ENCODE measurements around the gene LRRC2.
A peak's percentile ranks its signal among the peaks of the same experiment; 100 is the strongest.
"Not testable (repeated sequence)": the region's sequence is repeated elsewhere in the genome, so short reads cannot be mapped to it uniquely, and the experiment has no call there.

Gene LRRC2

DNA sequence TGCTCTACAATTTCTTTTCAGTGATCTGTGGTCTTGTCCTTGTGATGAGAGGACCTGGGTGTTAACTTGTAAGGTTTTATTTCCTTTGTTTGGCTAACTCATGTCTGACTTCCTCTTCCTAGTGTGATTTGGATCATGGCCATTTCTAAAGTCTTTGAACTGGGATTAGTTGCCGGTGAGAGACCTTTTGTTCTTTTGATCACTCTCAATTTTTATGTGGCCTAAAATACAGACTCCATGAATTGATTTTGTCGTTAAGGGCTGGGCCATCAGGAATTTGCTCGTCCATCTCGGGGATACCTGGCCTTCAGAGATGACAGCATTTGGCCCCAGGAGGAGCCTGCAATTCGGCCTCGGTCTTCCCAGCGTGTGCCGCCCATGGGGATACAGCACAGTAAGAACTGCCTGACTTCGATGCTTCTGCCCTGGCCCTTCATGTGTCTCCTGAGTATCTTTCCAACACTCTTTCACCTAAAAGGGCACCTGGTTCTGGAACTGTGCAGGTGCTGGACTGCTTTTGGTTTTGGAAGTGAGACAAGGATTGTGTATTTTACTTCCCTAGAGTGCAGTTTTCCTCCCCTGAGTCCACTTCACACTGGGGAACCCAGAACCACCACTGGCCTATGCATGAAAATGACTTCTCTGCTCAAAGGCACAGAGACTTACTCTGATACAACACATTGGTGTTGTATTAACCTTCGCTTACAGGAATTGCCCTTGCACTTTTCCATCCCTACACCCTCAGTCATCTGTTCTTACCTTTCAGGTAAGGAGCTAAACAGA is 13.1 kb upstream of the LRRC2 start:
- Histone ChIP-seq H3K9ac (ENCODE audit: low read depth, low read length) (no peak overlapping the region), H3K27me3 (ENCODE audit: control insufficient read depth, insufficient read depth, low read length) (peaks cover 23% of the 10 kb centered on the region), H3K4me3 (ENCODE audit: low read length) (no peak overlapping the region), H3K36me3 (ENCODE audit: insufficient read depth, low read length) (no peaks in the 10 kb centered on the region), H3K4me1 (ENCODE audit: control insufficient read depth, insufficient read depth, low read length) (no peaks in the 10 kb centered on the region), H3K9me3 (replicated peaks; ENCODE audit: low read length) (no peaks in the 10 kb centered on the region), H3K4me2 (ENCODE audit: low read length) (no peak overlapping the region)

DNA sequence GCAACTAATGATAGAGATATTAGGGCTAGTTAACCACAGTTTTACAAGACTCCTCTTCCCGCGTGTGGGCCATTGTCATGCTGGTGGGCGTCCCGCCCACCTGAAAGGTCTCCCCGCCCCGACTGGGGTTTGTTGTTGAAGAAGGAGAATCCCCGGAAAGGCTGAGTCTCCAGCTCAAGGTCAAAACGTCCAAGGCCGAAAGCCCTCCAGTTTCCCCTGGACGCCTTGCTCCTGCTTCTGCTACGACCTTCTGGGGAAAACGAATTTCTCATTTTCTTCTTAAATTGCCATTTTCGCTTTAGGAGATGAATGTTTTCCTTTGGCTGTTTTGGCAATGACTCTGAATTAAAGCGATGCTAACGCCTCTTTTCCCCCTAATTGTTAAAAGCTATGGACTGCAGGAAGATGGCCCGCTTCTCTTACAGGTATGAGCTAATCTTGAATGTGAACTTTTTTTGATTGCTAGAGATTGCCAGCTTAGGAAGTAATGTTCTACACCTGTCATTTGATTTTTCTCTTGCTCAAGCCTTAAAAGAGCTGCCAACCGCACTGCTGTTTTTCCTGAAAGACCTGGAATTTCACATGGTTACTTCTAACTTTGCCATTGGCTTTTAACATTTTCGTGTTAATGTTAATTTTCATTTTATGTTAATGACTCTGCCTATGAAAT is 11.6 kb upstream of the LRRC2 start:
- not testable (repeated sequence) for H3K9ac ChIP-seq (ENCODE audit: low read depth, low read length); H3K4me3 ChIP-seq (ENCODE audit: low read length); H3K4me2 ChIP-seq (ENCODE audit: low read length); H3K4me1 ChIP-seq (ENCODE audit: control insufficient read depth, insufficient read depth, low read length); H3K36me3 ChIP-seq (ENCODE audit: insufficient read depth, low read length); H3K9me3 ChIP-seq (replicated peaks; ENCODE audit: low read length)
- peaks cover 17% of the 10 kb centered on the region for H3K27me3 ChIP-seq (ENCODE audit: control insufficient read depth, insufficient read depth, low read length)

DNA sequence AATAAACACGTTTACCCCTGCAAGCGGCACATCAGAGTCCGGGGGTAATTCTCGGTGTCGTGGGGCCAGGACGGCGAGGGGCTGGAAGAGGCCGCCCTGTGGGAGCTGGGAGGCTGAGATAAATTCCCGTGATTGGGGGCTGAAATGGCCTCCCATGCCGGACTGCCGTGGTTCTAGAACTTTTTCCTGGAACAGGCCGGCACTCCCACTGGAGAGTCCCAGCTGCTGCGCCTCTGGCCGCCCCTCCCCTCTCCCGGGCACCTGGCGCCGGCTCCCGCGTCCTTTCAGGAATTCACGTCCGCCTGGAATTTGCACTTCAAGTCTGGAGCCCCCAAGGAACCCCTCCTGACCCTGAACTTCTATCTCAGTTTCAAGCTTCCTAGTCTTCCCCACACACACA is 10.8 kb upstream of the LRRC2 start:
- Histone ChIP-seq H3K9ac (ENCODE audit: low read depth, low read length) (no peak overlapping the region), H3K4me2 (ENCODE audit: low read length) (peak overlapping the region; percentile 9), H3K27me3 (ENCODE audit: control insufficient read depth, insufficient read depth, low read length) (peaks cover 17% of the 10 kb centered on the region), H3K4me1 (ENCODE audit: control insufficient read depth, insufficient read depth, low read length) (no peaks in the 10 kb centered on the region), H3K4me3 (ENCODE audit: low read length) (no peak overlapping the region), H3K36me3 (ENCODE audit: insufficient read depth, low read length) (no peaks in the 10 kb centered on the region), H3K9me3 (replicated peaks; ENCODE audit: low read length) (no peaks in the 10 kb centered on the region)

DNA sequence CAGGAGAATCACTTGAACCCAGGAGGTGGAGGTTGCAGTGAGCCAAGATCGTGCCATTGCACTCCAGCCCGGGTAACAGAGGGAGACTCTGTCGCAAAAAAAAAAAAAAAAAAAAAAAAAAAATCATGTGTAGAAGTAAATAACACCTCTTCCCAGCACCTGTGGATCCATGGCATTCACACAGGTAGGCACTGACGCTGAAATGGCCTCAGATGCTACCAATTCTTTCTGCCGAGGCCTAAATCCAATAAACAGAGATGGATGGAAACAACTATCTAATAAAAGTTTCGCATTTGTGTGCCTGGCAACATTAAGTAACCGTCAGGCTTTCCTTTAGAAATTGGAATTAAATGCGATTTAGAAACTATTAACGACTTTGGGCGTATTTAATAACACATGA is 10.3 kb upstream of the LRRC2 start:
- Histone ChIP-seq H3K9ac (ENCODE audit: low read depth, low read length) (no peak overlapping the region), H3K4me2 (ENCODE audit: low read length) (no peak overlapping the region), H3K27me3 (ENCODE audit: control insufficient read depth, insufficient read depth, low read length) (peaks cover 17% of the 10 kb centered on the region), H3K36me3 (ENCODE audit: insufficient read depth, low read length) (no peaks in the 10 kb centered on the region), H3K9me3 (replicated peaks; ENCODE audit: low read length) (no peaks in the 10 kb centered on the region), H3K4me3 (ENCODE audit: low read length) (no peak overlapping the region), H3K4me1 (ENCODE audit: control insufficient read depth, insufficient read depth, low read length) (no peaks in the 10 kb centered on the region)

DNA sequence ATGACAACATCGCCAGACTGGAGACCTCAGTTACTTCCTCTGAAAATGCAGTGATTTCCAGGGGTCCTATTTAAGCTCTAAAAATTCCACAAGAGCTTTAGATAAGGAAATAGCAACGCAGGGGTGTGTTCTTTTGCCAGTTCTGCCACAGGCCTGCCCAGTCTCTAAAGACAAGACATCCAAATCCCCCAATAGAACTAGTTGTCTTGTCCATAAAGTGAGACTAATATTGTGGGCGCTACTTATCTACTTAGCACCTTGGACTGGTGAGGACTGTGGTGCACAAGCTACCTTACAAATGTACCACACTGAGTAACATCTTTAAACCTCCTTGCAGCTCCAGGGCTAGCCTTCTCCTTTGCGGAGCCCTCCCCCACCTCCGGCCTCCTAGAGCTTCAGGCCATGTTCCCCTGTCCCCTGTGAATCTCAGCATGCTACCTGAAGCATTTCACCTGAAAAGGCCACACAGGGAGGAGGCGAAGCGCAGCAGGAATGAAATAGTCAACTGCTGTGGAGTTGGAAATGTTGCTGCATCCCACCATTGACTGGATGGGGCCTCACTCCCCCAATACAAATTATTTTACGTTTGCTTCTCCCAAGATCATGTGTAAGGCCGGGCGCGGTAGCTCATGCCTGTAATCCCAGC is 9.6 kb upstream of the LRRC2 start:
- H3K4me1 ChIP-seq (ENCODE audit: control insufficient read depth, insufficient read depth, low read length): no peaks in the 10 kb centered on the region
- no peaks in the 10 kb centered on the region for H3K9me3 ChIP-seq (replicated peaks; ENCODE audit: low read length)
- H3K27me3 ChIP-seq (ENCODE audit: control insufficient read depth, insufficient read depth, low read length): peaks cover 13% of the 10 kb centered on the region
- no peaks in the 10 kb centered on the region for H3K36me3 ChIP-seq (ENCODE audit: insufficient read depth, low read length)
- no peak overlapping the region for H3K4me3 ChIP-seq (ENCODE audit: low read length)
- no peak overlapping the region for H3K4me2 ChIP-seq (ENCODE audit: low read length)
- no peak overlapping the region for H3K9ac ChIP-seq (ENCODE audit: low read depth, low read length)

DNA sequence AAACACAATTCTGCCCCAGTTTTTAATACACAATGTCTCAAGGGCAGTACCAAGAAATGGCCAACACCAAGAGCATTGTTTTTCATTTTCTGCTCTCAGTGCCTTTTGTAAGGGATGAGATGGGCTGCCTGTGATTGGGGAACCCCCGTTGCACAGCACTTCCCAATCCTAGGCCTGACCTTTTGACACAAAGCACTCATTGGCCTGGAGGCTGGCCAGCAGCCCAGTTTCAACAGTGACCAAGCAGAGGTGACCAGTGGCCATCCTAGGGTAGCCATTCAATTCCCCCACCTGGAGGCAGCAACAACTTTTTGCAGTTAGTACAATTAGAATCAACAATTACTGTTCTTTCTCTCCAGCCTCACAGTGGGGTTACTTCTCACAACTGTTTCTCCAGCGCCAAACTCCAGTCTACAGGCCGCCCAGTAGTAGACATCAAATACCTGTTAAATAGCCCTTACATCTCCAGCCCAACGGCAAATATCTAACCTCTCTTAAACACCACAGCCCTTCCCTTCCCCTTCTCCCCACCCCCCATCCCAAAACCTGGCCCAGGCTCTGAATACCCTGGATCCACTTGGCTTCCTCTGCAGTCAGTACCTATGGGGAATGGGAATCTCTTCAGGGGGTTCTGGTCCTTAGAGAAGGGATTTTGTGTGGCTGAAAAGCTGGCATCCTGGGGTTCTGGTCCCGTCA is 8.9 kb upstream of the LRRC2 start:
- Histone ChIP-seq H3K4me2 (ENCODE audit: low read length) (no peak overlapping the region), H3K4me3 (ENCODE audit: low read length) (no peak overlapping the region), H3K27me3 (ENCODE audit: control insufficient read depth, insufficient read depth, low read length) (peaks cover 8% of the 10 kb centered on the region), H3K4me1 (ENCODE audit: control insufficient read depth, insufficient read depth, low read length) (no peaks in the 10 kb centered on the region), H3K36me3 (ENCODE audit: insufficient read depth, low read length) (no peaks in the 10 kb centered on the region), H3K9ac (ENCODE audit: low read depth, low read length) (no peak overlapping the region), H3K9me3 (replicated peaks; ENCODE audit: low read length) (no peaks in the 10 kb centered on the region)

DNA sequence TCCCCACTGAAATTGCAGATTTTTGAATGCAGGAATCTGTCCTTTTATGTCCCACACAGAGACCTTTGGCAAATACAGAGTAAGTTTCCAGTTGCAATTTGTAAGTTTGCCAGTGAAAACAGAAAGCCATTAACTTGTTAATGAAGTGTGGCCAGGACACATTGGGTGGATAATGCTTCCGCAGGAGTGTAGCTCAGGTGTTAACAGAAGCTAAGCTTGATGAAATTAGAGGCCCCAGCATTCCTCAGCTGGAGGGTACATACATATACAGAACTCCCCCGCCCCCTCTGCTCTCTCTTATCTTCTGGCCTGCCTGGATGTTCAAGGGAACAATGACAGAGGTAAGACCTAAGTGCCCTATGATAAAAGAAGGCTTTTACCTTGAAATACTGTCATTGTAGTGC is 8.1 kb upstream of the LRRC2 start:
- no peak overlapping the region for H3K9ac ChIP-seq (ENCODE audit: low read depth, low read length)
- no peaks in the 10 kb centered on the region for H3K9me3 ChIP-seq (replicated peaks; ENCODE audit: low read length)
- no peaks in the 10 kb centered on the region for H3K27me3 ChIP-seq (ENCODE audit: control insufficient read depth, insufficient read depth, low read length)
- no peak overlapping the region for H3K4me3 ChIP-seq (ENCODE audit: low read length)
- no peaks in the 10 kb centered on the region for H3K4me1 ChIP-seq (ENCODE audit: control insufficient read depth, insufficient read depth, low read length)
- H3K36me3 ChIP-seq (ENCODE audit: insufficient read depth, low read length): no peaks in the 10 kb centered on the region
- H3K4me2 ChIP-seq (ENCODE audit: low read length): no peak overlapping the region

DNA sequence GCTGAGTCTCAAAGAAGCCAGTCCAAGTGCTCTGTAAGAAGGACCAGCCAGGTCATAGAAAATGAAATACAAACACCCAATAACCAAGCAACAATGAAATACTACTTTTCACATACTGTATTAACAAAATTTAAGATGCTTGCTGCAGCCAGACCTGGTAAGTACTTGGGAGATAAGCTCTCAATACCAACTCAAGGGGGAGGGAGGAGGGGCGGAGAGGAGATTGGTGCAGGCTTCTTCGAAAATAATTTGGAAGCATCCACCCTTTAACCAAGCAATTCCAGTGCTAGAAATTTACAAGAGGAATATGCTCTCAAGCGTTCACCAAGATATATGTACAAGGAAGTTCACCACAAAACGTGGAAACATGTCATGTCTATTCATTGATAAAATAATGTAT is 7.6 kb upstream of the LRRC2 start:
- Histone ChIP-seq H3K4me2 (ENCODE audit: low read length) (no peak overlapping the region), H3K4me1 (ENCODE audit: control insufficient read depth, insufficient read depth, low read length) (no peaks in the 10 kb centered on the region), H3K36me3 (ENCODE audit: insufficient read depth, low read length) (no peaks in the 10 kb centered on the region), H3K4me3 (ENCODE audit: low read length) (no peak overlapping the region), H3K27me3 (ENCODE audit: control insufficient read depth, insufficient read depth, low read length) (no peaks in the 10 kb centered on the region), H3K9me3 (replicated peaks; ENCODE audit: low read length) (no peaks in the 10 kb centered on the region), H3K9ac (ENCODE audit: low read depth, low read length) (no peak overlapping the region)

DNA sequence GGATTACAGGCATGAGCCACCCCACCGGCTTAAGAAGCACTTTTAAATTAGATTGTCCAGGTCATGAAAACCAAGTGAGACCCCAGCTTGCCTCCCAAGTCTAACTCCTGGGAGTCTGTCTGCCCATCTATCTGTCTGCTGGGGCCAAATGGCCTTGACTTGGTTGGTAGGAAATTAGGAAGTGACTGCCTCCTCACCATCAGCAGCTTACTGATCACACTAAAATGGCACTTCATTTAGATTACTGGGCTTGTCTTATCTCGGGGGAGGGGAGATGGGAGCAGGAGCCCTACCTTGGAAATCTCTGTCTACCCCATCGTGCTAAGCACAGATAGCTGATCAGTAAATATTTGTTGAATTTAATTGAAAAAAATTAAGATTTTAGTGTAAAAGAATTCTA is 5.6 kb upstream of the LRRC2 start:
- Histone ChIP-seq H3K4me2 (ENCODE audit: low read length) (no peak overlapping the region), H3K9me3 (replicated peaks; ENCODE audit: low read length) (no peaks in the 10 kb centered on the region), H3K4me3 (ENCODE audit: low read length) (no peak overlapping the region), H3K9ac (ENCODE audit: low read depth, low read length) (no peak overlapping the region), H3K36me3 (ENCODE audit: insufficient read depth, low read length) (no peaks in the 10 kb centered on the region), H3K27me3 (ENCODE audit: control insufficient read depth, insufficient read depth, low read length) (no peaks in the 10 kb centered on the region), H3K4me1 (ENCODE audit: control insufficient read depth, insufficient read depth, low read length) (peaks cover under 1% of the 10 kb centered on the region)

DNA sequence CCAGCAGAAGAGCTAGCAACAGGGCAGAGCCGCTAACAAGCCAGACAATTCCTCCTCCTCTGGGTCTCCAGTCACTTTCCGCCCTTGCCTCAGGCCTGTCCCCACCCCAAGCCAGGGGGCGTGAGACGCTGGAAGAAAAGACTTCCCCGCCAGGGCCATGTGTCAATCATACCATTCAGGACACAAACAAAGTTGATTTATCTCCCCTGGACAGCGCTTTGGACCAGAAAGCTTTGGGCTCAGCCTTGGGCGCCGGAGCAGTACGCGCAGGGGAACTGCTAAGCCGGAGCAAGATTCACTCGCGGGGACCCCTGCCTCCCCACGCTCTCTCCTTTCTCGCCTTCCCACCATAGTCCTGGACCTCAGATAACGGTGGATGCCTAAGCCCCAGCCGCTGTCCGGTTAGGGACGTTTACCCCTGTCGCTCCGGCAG is 479 bp downstream of the LRRC2 start:
- Histone ChIP-seq H3K36me3 (ENCODE audit: insufficient read depth, low read length) (peaks cover 3% of the 10 kb centered on the region), H3K9ac (ENCODE audit: low read depth, low read length) (peak overlapping the region; percentile 84), H3K4me3 (ENCODE audit: low read length) (peak overlapping the region; percentile 75), H3K27me3 (ENCODE audit: control insufficient read depth, insufficient read depth, low read length) (no peaks in the 10 kb centered on the region), H3K4me2 (ENCODE audit: low read length) (peak overlapping the region; percentile 93), H3K4me1 (ENCODE audit: control insufficient read depth, insufficient read depth, low read length) (peaks cover 17% of the 10 kb centered on the region), H3K9me3 (replicated peaks; ENCODE audit: low read length) (peaks cover 4% of the 10 kb centered on the region)

DNA sequence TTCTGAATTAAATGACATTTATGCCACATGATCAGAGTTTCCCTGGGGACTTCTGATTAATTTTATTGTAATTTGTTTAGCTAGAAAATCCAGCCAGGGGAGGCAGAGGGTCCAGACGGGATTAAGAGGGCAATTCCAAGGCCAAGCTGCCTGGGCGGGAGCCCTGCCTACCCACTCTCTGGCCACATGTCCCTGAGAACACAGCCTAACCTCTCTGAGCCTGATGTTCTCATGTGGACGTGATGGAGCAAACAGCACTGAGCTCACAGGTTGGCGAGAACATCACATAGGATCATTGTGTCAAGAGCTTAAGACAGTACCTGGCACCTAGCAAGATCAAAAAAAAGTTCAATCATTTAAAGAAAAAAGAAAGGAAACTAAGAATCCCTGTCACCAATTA is 1.0 kb downstream of the LRRC2 start:
- Histone ChIP-seq H3K4me2 (ENCODE audit: low read length) (peak overlapping the region; percentile 93), H3K27me3 (ENCODE audit: control insufficient read depth, insufficient read depth, low read length) (no peaks in the 10 kb centered on the region), H3K9me3 (replicated peaks; ENCODE audit: low read length) (peaks cover 4% of the 10 kb centered on the region), H3K36me3 (ENCODE audit: insufficient read depth, low read length) (peaks cover 3% of the 10 kb centered on the region), H3K4me3 (ENCODE audit: low read length) (peak overlapping the region; percentile 75), H3K9ac (ENCODE audit: low read depth, low read length) (peak overlapping the region; percentile 84), H3K4me1 (ENCODE audit: control insufficient read depth, insufficient read depth, low read length) (peaks cover 17% of the 10 kb centered on the region)

Measured in skeletal muscle satellite cell (primary cell).